Ascending aorta (tissue), 2 donors: ENCODE measurements around the gene RFNG. TPM values are rescaled to one million over a fixed set of nuclear protein-coding genes. Genes with fewer than 3 reads are reported as not detected.

ENCODE experiments used
- DNase-seq, 2 donors: peaks; one replicate each; pipeline ENCODE4 v3.0.0-alpha.2; 2019; ENCODE audit warnings: low spot score in 2 of 2
- H3K27ac ChIP-seq, 2 donors: fragments of 200-600 bp; sonication (generic); one replicate each; pipeline ENCODE4 v1.5.1; 2016 to 2017; ENCODE audit warnings: mild to moderate bottlenecking in 1 of 2
- H3K27me3 ChIP-seq: fragments of 200-600 bp; sonication (generic); one replicate; pipeline ENCODE4 v1.5.1; 2017
- H3K36me3 ChIP-seq, 2 donors: fragments of 200-600 bp; sonication (generic); one replicate each; pipeline ENCODE4 v1.5.1; 2016
- H3K4me1 ChIP-seq, 2 donors: fragments of 200-600 bp; sonication (generic); one replicate each; pipeline ENCODE4 v1.5.1; 2016 to 2017; ENCODE audit warnings: mild to moderate bottlenecking in 1 of 2
- H3K4me3 ChIP-seq, 2 donors: fragments of 200-600 bp; sonication (generic); one replicate each; pipeline ENCODE4 v1.5.1; 2016 to 2017; ENCODE audit warnings: mild to moderate bottlenecking in 1 of 2
- H3K9me3 ChIP-seq, 2 donors: fragments of 200-600 bp; sonication (generic); one replicate each; pipeline ENCODE4 v1.5.1; 2016
- CTCF ChIP-seq, 3 experiments: fragments of 200-600 bp in 2 of 3; fragments of 450-650 bp in 1 of 3; sonication (generic) in 2 of 3; IDR thresholded peaks; one replicate each; pipeline ENCODE4 v1.5.1; 2016 to 2019; ENCODE audit warnings: antibody characterized with exemption in 3 of 3, mild to moderate bottlenecking in 1 of 3, moderate library complexity in 1 of 3
- intact Hi-C: fragments of 100-400 bp; cut with DNase I; formaldehyde crosslinking; loops from one replicate; pipeline ENCODE4 v1.15.1; 2023
- total RNA-seq: library from RNA; depleted of rRNA; stranded (reverse); fragments of >200 nt; gene quantifications from one replicate; pipeline ENCODE4 v1.1.0, GENCODE V29; 2016

RFNG gene
- total RNA-seq, 1 donor from 2014 or later: 73.7 TPM

DNA sequence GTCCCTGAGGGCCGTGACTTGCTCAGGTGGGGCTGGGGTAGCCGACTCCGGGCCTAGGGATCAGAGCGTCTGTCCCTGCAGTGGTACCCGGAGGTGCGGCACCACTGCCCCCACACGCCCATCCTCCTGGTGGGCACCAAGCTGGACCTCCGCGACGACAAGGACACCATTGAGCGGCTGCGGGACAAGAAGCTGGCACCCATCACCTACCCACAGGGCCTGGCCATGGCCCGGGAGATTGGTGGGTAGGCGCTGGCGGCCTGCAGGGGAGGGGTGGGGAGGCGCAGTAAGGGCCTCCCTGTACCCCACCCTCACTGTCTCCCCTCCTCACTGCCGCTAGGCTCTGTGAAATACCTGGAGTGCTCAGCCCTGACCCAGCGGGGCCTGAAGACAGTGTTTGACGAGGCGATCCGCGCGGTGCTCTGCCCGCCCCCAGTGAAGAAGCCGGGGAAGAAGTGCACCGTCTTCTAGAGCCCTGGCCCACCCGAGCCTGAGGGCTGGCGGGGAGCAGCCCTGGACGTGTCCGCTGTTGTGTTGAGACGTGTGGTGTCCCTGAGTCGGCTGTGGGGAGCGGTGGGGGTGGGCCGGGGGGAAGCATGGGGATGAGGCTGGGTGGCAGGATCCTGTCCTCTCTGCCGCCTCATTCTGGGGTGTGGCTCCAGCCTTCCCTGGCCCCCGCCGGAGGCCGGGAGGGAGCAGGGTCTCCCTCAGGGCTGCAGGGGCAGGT is 18.1 kb downstream of the RFNG start:
- Histone ChIP-seq H3K27ac (no peak overlapping the region), H3K9me3 (no peaks in the 10 kb centered on the region), H3K27me3 (peaks cover 8% of the 10 kb centered on the region), H3K4me3 (no peak overlapping the region), H3K4me1 (peaks cover 21 to 34% of the 10 kb centered on the region in 2 donors), H3K36me3 (no peaks in the 10 kb centered on the region)
- no peak for TF ChIP-seq CTCF (IDR thresholded peaks at IDR 0.05)
- no peak for DNase-seq
- intact Hi-C loops: no loop called here

- Histone ChIP-seq H3K27ac (no peak overlapping the region), H3K4me1 (peaks cover 21 to 30% of the 10 kb centered on the region in 2 donors), H3K36me3 (no peaks in the 10 kb centered on the region), H3K9me3 (no peaks in the 10 kb centered on the region), H3K27me3 (peaks cover 8% of the 10 kb centered on the region), H3K4me3 (peak overlapping the region; percentile 14 to 45)
- intact Hi-C loops: no loop called here
- no peak for TF ChIP-seq CTCF (IDR thresholded peaks at IDR 0.05)
- no peak for DNase-seq
Observed at GRCh38 chr17:82031885-82032627, 19.6 kb downstream of the RFNG start.

GRCh38 chr17:82031303-82031884 is 20.2 kb downstream of the RFNG start, which contains the start of gene RAC3:
Gene RAC3 (plus strand): TSS chr17:82031678. CDS start chr17:82031762, 84 bp downstream.
- Histone ChIP-seq H3K36me3 (no peaks in the 10 kb centered on the region), H3K27me3 (peaks cover 8% of the 10 kb centered on the region), H3K4me3 (peak within 1 kb of the TSS; percentile 52 to 71), H3K9me3 (no peaks in the 10 kb centered on the region), H3K4me1 (peaks cover 16 to 24% of the 10 kb centered on the region in 2 donors), H3K27ac (no peak within 1 kb of the TSS)
- intact Hi-C loops: no loop called here
- no peak for TF ChIP-seq CTCF (IDR thresholded peaks at IDR 0.05)
- no peak for DNase-seq

DNA sequence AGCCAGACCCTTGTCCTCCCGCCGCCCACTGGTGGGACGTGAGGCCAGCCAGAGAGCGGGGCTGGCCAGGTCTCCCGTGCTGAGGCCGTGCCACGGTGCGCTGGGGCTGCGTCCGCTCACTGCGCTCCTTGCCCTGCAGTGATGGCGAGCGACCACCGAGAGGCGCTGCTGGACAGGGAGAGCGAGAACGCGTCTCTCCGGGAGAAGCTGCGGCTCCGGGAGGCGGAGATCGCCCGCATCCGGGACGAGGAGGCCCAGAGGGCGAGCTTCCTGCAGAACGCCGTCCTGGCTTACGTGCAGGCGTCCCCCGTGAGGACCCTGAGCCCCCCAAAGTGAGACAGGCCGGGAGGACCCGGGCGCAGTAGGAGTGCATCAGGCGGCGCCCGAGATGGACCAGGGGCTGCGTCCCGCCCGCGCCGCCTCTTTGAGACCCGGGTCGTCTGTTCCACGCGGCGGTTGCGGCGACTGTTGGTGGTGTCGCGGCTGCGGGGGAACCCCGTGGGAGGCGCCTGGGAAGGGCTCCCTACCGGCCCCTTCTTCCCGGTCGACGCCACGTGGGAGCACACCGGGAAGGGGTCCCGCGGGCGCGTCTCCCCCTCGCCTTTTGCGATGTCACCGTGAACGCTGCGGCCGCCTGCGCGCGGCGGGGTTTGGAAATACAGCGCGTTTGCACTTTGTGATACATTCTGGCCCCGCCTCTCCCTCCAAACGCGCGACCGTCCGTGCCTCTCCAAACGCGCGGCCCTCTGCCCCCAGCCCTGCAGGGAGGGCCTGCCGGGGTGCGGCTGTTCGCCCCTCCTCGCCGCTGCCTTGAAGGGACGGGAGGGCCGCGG is 20.9 kb downstream of the RFNG start:
- Histone ChIP-seq H3K27ac (no peak overlapping the region), H3K27me3 (peaks cover 8% of the 10 kb centered on the region), H3K36me3 (no peaks in the 10 kb centered on the region), H3K4me1 (peaks cover 10 to 18% of the 10 kb centered on the region in 2 donors), H3K9me3 (no peaks in the 10 kb centered on the region), H3K4me3 (peak overlapping the region; percentile 52 to 71)
- TF ChIP-seq CTCF (IDR thresholded peaks at IDR 0.05): peak; percentile 92 to 98 (median 95)
- peak in 1 of 2 donors; percentile 82 for DNase-seq
- intact Hi-C loops: loop anchor here (1.0 kb wide), 1 partner anchor 124 kb away; no protein-coding TSS in a partner anchor

DNA sequence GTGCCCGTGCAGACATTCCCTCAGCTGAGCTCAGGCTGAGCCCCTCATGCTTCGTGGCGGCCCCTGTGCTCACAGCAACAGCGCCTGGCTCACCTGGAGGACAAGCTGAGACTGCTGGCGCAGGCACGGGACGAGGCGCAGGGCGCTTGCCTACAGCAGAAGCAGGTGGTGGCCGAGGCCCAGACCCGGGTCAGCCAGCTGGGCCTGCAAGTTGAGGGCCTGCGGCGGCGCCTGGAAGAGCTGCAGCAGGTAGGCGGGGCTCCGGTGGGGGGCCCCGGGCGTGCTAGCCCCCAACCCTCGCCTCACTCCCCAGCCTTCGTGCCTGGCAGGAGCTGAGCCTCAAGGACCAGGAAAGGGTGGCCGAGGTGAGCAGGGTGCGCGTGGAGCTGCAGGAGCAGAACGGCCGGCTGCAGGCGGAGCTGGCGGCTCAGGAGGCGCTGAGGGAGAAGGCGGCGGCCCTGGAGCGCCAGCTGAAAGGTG is 21.6 kb downstream of the RFNG start:
- DNase-seq: no peak
- Histone ChIP-seq H3K27me3 (peaks cover 8% of the 10 kb centered on the region), H3K4me3 (peak overlapping the region; percentile 52 to 71), H3K9me3 (no peaks in the 10 kb centered on the region), H3K4me1 (peaks cover 10 to 18% of the 10 kb centered on the region in 2 donors), H3K27ac (no peak overlapping the region), H3K36me3 (no peaks in the 10 kb centered on the region)
- no peak for TF ChIP-seq CTCF (IDR thresholded peaks at IDR 0.05)
- intact Hi-C loops: loop anchor here (1.0 kb wide), 1 partner anchor 124 kb away; no protein-coding TSS in a partner anchor
